HG03520 (cell line): ENCODE measurements around the gene SLC25A28.

Experiments
- ATAC-seq: cut with Tn5 transposase; IDR thresholded peaks from one replicate; pipeline ENCODE4 v1.9.1; 2021; ENCODE audit warnings: mild to moderate bottlenecking, moderate library complexity; ENCODE audit not compliant: unreplicated experiment

Gene SLC25A28

DNA sequence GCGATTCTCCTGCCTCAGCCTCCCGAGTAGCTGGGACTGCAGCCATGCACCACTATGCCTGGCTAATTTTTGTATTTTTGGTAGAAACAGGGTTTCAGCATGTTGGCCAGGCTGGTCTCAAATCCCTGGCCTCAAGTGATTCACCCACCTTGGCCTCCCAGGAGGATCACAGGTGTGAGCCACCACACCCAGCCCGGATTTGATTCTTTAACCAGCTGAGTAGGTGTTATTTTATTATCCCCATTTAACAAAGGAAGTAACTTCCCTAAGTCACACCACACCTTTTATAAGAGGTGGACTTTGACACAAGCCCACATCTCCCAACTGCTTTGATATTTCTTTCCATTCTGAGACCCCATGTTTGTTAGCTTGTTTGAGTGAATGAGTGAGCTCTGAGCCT is 25.0 kb downstream of the SLC25A28 start:
- no peak for ATAC-seq

DNA sequence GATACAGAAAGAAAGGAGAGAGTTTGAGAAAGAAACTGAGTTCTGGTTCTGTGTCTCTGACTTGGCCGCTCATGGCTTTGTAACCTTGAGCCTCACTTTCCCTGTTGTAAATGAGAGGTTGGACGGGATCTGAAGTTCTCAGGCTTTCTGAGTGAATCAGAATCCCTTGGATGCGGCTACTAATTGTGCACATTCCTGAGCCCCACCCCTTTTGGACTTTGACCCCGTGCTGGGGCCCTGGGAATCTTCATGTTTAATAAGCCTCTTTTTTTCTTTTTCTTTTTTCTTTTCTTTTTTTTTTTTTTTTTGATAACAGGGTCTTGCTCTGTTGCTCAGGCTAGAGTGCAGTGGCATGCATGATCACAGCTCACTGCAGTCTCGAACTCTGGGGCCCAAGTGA is 26.9 kb downstream of the SLC25A28 start:
- no peak for ATAC-seq

DNA sequence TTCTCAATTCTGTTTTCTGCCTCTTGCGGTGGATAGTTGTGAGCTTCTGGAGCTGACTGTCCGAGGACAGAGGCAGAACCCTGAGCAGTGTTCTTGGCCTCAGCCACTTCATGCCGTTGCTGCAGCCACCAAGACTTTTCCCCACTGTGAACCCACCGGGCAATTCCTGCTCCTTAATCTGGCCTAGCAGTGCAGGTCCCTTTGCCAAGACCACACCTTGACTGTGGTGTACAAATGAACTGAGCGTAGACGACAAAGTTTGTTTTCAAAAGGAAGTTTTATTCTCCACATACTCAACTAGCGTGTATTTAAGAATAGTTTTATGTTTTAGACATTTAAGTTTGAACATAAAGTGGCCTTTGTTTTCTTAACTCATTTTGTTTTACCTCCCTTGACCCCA is 29.4 kb downstream of the SLC25A28 start:
- no peak for ATAC-seq

DNA sequence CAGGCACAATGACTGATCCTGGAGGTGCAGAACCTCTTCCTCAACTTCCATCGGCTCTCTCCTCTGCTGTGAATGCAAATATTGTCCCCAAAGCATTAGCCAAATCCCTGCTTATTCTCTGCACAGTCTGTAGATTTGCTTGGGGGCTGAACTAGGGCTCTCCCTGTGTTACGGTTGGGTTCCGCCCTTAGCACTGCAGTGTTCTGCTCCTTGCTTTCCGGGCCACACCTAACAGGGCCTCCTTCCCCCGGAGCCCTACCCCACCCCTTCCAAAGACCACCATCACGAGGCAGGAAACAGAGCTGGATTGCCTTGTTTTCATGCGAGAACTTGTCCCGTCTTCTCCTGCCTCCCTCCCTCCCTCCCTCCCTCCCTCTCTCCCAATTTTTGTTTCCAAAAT is 36.6 kb downstream of the SLC25A28 start:
- ATAC-seq, result no peak

DNA sequence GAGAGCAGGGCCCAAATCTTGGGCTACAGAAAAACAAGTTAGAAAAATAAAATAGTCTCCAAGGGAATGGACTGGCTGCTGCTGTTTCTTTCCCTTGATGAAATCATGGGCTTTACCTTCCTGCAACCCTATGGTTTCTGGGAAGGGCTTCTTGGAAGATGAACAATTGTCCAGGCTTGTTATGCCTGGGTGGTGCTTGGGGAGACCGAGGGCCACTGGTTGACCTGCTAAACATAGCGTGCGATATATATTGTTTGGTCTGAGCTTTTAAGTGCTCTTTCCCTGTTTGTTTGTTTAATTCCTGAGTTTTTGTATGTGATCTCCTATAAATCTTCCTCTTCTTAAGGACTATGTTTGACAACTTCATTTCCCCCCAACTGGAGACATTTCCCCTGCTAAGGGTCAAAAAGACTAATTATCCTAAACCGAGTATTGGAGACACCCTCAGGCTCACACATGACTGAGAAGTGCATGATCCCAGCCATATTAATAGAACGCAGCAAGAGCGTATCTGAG is 37.9 kb downstream of the SLC25A28 start:
- no peak for ATAC-seq

DNA sequence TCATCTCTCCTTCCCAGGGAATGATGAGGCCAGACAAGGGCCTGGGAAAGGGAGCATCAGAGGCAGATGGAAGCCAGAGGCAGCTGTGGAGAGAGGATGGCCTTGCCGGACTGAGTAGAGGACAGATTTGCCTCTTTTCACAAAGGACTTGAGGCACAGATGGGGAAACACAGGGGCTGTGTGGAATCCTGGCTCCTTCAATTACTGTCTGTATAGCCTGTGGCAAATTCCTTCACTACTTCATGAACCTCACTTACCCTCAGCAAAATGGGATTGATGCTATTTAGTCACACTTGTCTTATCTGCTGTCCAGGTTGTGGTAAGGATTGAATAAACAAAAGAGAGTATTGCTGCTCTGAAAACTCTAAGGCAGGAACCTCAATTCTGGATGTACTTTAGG is 40.3 kb downstream of the SLC25A28 start:
- ATAC-seq, result no peak

DNA sequence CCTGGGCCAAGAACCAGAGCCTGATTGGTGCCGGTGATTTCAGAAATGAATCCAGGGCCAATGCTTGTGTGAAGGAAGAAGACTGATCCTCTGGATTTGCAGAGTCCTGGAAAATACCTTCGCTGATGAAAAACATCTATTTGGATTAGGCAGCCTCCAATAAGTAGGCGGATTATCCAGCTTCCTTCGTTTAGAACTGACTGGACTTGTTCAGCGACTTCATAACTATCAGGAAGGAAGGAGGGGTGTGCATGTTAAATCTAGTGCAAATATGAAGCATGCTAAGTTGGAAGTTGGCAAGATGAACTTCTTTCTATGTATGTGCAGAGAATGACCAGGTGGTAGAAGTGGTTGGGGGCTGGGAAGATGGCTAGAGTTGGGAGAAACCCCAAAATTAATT is 46.4 kb downstream of the SLC25A28 start:
- ATAC-seq, result no peak

DNA sequence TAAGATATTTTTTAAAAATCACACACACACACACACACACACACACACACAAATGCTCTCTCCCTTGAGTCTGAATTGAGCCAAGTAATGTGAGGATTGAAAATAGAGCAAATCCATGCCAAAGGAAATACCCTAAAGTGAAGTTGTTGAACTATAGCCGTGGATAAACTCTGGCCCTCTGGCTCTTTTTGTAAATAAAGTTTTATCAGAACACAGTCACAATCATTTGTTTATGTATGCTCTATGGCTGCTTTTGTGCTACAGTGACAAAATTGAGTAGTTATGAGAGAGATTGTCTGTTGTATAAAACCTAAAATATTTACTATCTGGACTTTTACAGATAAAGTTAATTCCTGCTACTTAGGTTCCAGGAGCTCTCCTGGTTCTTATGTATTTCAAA is 48.4 kb downstream of the SLC25A28 start:
- no peak for ATAC-seq

DNA sequence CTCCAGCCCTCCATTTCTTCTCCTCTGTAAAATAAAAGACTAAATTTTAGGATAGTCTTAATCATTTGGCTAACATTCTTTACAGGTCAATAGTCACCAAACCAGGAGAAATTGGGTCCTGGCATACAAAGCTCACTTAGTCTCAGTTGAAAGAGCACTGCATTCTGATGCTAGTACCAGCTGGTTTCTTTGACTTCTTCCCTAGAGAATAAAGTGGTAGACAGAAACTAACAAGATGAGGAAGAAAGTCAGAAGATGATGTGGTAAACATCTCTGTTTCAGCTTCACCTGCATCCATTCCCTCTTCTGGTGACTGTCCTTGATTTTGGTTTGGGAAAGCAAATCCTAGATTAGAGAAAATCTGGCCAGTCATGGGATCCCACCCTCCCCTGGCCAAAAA is 50.3 kb downstream of the SLC25A28 start:
- no peak for ATAC-seq

DNA sequence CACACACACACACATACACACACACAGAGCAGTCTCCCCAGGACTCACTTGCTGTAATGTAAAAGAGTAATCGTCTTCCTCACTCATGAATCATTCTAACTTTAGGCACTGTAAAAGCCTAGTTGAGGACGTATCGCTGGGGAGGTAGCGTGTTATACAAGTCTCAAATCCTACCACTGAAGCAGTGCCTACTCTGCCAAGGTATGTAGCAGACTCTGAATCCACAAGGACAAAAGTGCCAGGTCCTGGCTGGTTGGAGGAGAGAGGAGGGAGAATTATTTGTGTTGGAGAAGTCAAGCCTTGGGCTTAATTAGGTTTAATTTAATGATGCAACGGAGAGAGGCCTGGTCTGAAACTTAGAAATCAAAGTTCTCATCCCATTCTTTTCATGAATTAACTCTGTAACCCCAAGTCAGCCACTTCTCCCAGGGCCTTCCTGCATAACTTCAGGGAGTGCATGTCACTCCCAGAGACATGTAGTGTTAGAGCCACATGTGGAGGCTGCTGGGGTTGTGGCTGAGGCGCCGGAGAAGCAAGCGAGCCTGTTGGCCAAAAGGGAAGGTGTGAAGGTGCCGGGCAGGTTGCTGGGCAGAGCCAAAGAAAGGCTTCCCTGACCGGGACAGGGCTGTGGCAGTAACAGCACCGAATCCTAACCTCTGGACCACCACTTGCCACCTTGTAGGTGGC is 50.8 kb downstream of the SLC25A28 start:
- ATAC-seq, result no peak

DNA sequence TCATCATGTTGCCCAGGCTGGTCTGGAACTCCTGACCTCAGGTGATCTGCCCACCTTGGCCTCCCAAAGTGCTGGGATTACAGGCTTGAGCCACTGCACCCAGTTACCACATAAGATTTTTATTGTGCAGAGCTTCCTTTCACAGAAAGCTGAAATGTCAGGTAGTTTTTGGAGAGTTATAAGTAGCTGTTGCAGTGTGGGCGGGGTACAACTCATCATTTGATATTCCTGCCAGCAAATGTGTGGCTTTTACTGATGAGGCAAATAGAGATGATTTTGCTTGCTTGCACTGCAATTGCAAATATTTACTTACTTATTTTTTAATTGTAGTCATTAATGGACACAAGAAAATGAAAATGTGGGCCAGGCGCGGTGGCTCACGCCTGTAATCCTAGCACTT is 55.1 kb downstream of the SLC25A28 start:
- no peak for ATAC-seq

DNA sequence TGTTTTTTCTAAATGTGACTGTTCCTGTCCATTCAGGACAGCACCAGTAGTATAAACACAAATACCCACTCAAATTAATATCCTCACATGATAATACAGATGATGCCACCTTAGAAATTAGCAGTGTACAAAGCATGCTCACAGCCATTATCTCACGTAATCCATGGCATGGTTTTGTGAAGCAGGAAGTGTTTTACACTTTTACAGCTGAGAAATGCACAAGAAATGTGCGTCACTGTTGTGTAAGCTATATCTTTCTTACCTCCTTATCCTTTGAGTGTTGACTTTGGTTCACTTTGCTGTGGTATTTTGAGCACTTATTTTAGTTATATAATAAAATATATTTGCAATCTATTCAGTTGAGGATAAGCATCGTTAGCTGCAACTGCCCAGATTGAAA is 55.9 kb downstream of the SLC25A28 start:
- no peak for ATAC-seq

DNA sequence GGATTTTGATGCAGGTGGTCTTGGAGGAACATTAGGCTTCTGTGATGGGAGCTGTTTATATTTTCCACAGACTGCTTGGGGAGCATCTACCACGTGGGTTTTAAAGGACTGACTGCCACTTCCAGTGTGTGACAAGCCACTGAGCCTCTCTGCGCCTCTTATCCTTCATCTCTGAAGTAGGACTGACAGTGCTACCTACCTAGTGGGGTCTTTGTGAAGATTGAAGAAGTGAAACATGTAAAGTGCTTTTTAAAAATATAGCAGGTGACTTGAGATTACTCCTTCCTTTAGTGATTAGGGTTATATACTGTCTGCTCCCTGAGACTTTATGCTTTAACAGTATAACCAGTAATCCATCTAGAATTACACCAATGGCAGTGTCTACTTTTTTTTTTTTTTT is 57.6 kb downstream of the SLC25A28 start:
- no peak for ATAC-seq
